K562 (cell line): ENCODE measurements around the gene FANCF. TPM values are rescaled to one million over a fixed set of nuclear protein-coding genes. Genes with fewer than 3 reads are reported as not detected.

Experiments used
- ATAC-seq: fragments of 200-7000 bp; cut with Tn5 transposase; 3 replicates; pipeline ENCODE4 v1.9.1; 2020; ENCODE audit warnings: moderate library complexity
- BruUV-seq: library from RNA; stranded (reverse); fragments of 400-500 nt; replicated peaks from 2 replicates; lab custom pipeline; 2021; lab: Mats Ljungman, UMichigan
- CTCF ChIA-PET: fragments of 300-600 bp; formaldehyde crosslinking; extraction: SDS; loops from one replicate; lab custom pipeline; 2021; ENCODE audit warnings: low intra/inter-chr PET ratio; lab: Yijun Ruan, JAX
- POLR2A ChIA-PET: fragments of 300-600, 350-650 bp; sonication (Branson Sonifier 250); formaldehyde crosslinking; extraction: SDS; loops from one replicate; lab custom pipeline; 2021; ENCODE audit warnings: antibody characterized with exemption, inconsistent platforms; lab: Yijun Ruan, JAX
- DNase-seq, 4 experiments: peaks; one replicate each; pipeline versions ENCODE4 v3.0.0 to v3.0.0-alpha.2; 2011 to 2018; ENCODE audit warnings: low spot score in 3 of 4, mixed read lengths in 3 of 4; ENCODE audit errors: extremely low read depth in 1 of 4
- FAIRE-seq: peaks from 2 replicates; lab custom pipeline; 2011; peaks lifted over from hg19 to GRCh38; lab: Jason Lieb, UNC
- H2AFZ ChIP-seq: 2 replicates; pipeline ENCODE4 v1.6.0; 2011; ENCODE audit warnings: low read depth, low read length, control low read depth, inconsistent platforms
- H3K27ac ChIP-seq: fragments of 200-600 bp; 3 replicates; pipeline ENCODE4 v1.8.0; 2011; ENCODE audit warnings: low read depth, mild to moderate bottlenecking, control low read depth, inconsistent platforms, low read length, moderate library complexity, mixed read lengths; ENCODE audit errors: extremely low read depth
- H3K27me3 ChIP-seq, 2 experiments: fragments of 300-600 bp in 1 of 2; 2 replicates in 1 of 2; 3 replicates in 1 of 2; pipeline versions ENCODE4 v1.6.0 to v1.8.0; 2011; ENCODE audit warnings: inconsistent platforms in 2 of 2, low read length in 2 of 2, mild to moderate bottlenecking in 1 of 2, mixed read lengths in 1 of 2, moderate library complexity in 1 of 2; ENCODE audit not compliant: control insufficient read depth in 2 of 2, insufficient read depth in 2 of 2
- H3K36me3 ChIP-seq: fragments of 300-600 bp; 3 replicates; pipeline ENCODE4 v1.8.0; 2011; ENCODE audit warnings: mild to moderate bottlenecking, low read length, inconsistent platforms; ENCODE audit not compliant: control insufficient read depth, insufficient read depth
- H3K4me1 ChIP-seq, 2 experiments: fragments of 200-600 bp in 1 of 2; replicated peaks in 1 of 2; 2 replicates in 1 of 2; 3 replicates in 1 of 2; pipeline versions ENCODE4 v1.5.1 to v1.8.0; 2011; ENCODE audit warnings: inconsistent platforms in 2 of 2, low read length in 2 of 2, mild to moderate bottlenecking in 1 of 2, mixed read lengths in 1 of 2, moderate library complexity in 1 of 2; ENCODE audit not compliant: control insufficient read depth in 2 of 2, insufficient read depth in 2 of 2
- H3K4me2 ChIP-seq: 2 replicates; pipeline ENCODE4 v1.6.1; 2011; ENCODE audit warnings: low read length, control low read depth, inconsistent platforms, mixed read lengths; ENCODE audit not compliant: insufficient read depth
- H3K4me3 ChIP-seq: fragments of 200-600 bp; sonication (generic), shearing (Covaris generic); 2 replicates; pipeline ENCODE4 v1.5.1; 2016; ENCODE audit warnings: control low read depth, inconsistent platforms
- H3K79me2 ChIP-seq: fragments of 200-600 bp; 3 replicates; pipeline ENCODE4 v1.8.0; 2011; ENCODE audit warnings: low read length, inconsistent platforms; ENCODE audit not compliant: control insufficient read depth, insufficient read depth
- H3K9ac ChIP-seq, 2 experiments: 2 replicates each; pipeline versions ENCODE4 v1.6.0 to v1.6.1; 2011; ENCODE audit warnings: low read depth in 2 of 2, low read length in 2 of 2, control low read depth in 1 of 2, inconsistent platforms in 1 of 2, mild to moderate bottlenecking in 1 of 2, mixed read lengths in 1 of 2; ENCODE audit not compliant: insufficient read depth in 1 of 2
- H3K9me1 ChIP-seq: one replicate; pipeline ENCODE4 v1.6.0; 2011; ENCODE audit warnings: inconsistent platforms, mild to moderate bottlenecking, low read length, moderate library complexity; ENCODE audit not compliant: control insufficient read depth, insufficient read depth
- H3K9me3 ChIP-seq: replicated peaks from 2 replicates; pipeline ENCODE4 v1.5.1; 2011; ENCODE audit warnings: low read depth, low read length, inconsistent platforms; ENCODE audit not compliant: control insufficient read depth, insufficient read depth
- H4K20me1 ChIP-seq: replicated peaks from 2 replicates; pipeline ENCODE4 v1.6.1; 2011; ENCODE audit warnings: low read length, inconsistent platforms, mixed read lengths; ENCODE audit not compliant: control insufficient read depth, insufficient read depth
- ASH1L ChIP-seq: fragments of 450-650 bp; IDR thresholded peaks from 2 replicates; pipeline ENCODE4 v1.6.1; 2018; ENCODE audit warnings: borderline replicate concordance, mild to moderate bottlenecking, low read depth; ENCODE audit not compliant: partially characterized antibody
- EHMT2 ChIP-seq: fragments of 450-650 bp; IDR thresholded peaks from 2 replicates; pipeline ENCODE4 v1.6.1; 2018; ENCODE audit warnings: antibody characterized with exemption
- EP300 ChIP-seq: IDR thresholded peaks from 2 replicates; pipeline ENCODE4 v1.6.1; 2012; ENCODE audit warnings: low read length, improper control_type of control experiment
- GATAD2A ChIP-seq: fragments of 450-650 bp; IDR thresholded peaks from 2 replicates; pipeline ENCODE4 v1.6.1; 2017
- HDAC3 ChIP-seq: fragments of 450-650 bp; IDR thresholded peaks from 2 replicates; pipeline ENCODE4 v1.6.1; 2018; ENCODE audit warnings: borderline replicate concordance, mild to moderate bottlenecking, moderate library complexity; ENCODE audit not compliant: partially characterized antibody
- JUND ChIP-seq, 2 experiments: IDR thresholded peaks; 2 replicates in 1 of 2; 3 replicates in 1 of 2; pipeline ENCODE4 v1.6.1; 2011; ENCODE audit warnings: borderline replicate concordance in 2 of 2, low read depth in 2 of 2, low read length in 2 of 2, improper control_type of control experiment in 1 of 2, missing biosample characterization in 1 of 2, missing genetic modification characterization in 1 of 2, missing genetic modification reagents in 1 of 2
- MCM3 ChIP-seq: fragments of 450-650 bp; IDR thresholded peaks from 2 replicates; pipeline ENCODE4 v1.6.1; 2016
- NFATC3 ChIP-seq: fragments of 450-650 bp; IDR thresholded peaks from 2 replicates; pipeline ENCODE4 v1.6.1; 2017; ENCODE audit warnings: mild to moderate bottlenecking
- SAFB ChIP-seq: fragments of 200-400 bp; formaldehyde crosslinking; IDR thresholded peaks from 2 replicates; pipeline ENCODE4 v1.6.1; 2017; ENCODE audit warnings: low read depth, low read length, borderline replicate concordance
- ZNF197 ChIP-seq: fragments of 200-800 bp; sonication (Bioruptor generic); IDR thresholded peaks from 2 replicates; pipeline ENCODE4 v1.6.1; 2016; ENCODE audit warnings: low read depth, missing genetic modification characterization, missing compliant biosample characterization
- ZNF24 ChIP-seq: fragments of 450-650 bp; IDR thresholded peaks from 2 replicates; pipeline ENCODE4 v1.6.1; 2016
- ZNF263 ChIP-seq: sonication (generic); formaldehyde crosslinking; IDR thresholded peaks from 2 replicates; pipeline ENCODE4 v1.8.0; 2022; ENCODE audit warnings: mild to moderate bottlenecking, missing genetic modification reagents, borderline replicate concordance
- ZNF699 ChIP-seq: fragments of 250-450 bp; sonication (Bioruptor Pico); IDR thresholded peaks from 2 replicates; pipeline ENCODE4 v1.8.0; 2021; ENCODE audit warnings: mild to moderate bottlenecking, moderate library complexity; ENCODE audit not compliant: insufficient replicate concordance
- WGBS: fragments of 100-300 bp; shearing (Covaris generic); methylation state at CpG from one replicate; pipeline ENCODE4 v1.1.6; 2016; ENCODE audit warnings: low coverage, mixed read lengths; ENCODE audit not compliant: insufficient coverage; ENCODE audit errors: missing lambda C conversion rate; 5-methylcytosine and 5-hydroxymethylcytosine counted together
- in situ Hi-C: fragments of 300-500 bp; cut with MboI; formaldehyde crosslinking; loops from 4 replicates; pipeline ENCODE4 v1.15.0; 2018; ENCODE audit warnings: inconsistent platforms, mixed read lengths
- intact Hi-C: fragments of 100-400 bp; cut with micrococcal nuclease; formaldehyde crosslinking; loops from 2 replicates; pipeline ENCODE4 v1.14.2; 2022
- polyA plus RNA-seq, 8 experiments: library from polyadenylated mRNA; depleted of rRNA in 4 of 8; stranded (reverse) in 5 of 8; unstranded in 3 of 8; fragments of >200 nt; fragmentation: Nextera tagmentation in 2 of 8; fragmentation: Illumina TruSeq in 1 of 8; extraction: Ambion mirVana in 2 of 8; extraction: Trizol in 1 of 8; gene quantifications; 2 replicates each; pipeline versions ENCODE4 v1.2.1 to v1.2.3, GENCODE V29; 2011 to 2014; ENCODE audit warnings: inconsistent platforms in 1 of 8, missing spikeins in 1 of 8
- total RNA-seq, 7 experiments: library from RNA; depleted of rRNA in 6 of 7; stranded (reverse); fragments of >200 nt in 6 of 7; fragmentation: Illumina TruSeq in 2 of 7; extraction: Trizol in 2 of 7; gene quantifications; 2 replicates each; pipeline versions ENCODE4 v1.2.1 to v1.2.3, GENCODE V29; 2011 to 2021; ENCODE audit warnings: low replicate concordance in 1 of 7
- TF ChIP-seq, protein P1 (sequence below): IDR thresholded peaks from 3 replicates; pipeline ENCODE4 v1.6.1; 2011; ENCODE audit warnings: borderline replicate concordance, mild to moderate bottlenecking; ENCODE audit not compliant: insufficient read length, insufficient read depth
- TF ChIP-seq, protein P2 (sequence below): sonication (generic); formaldehyde crosslinking; IDR thresholded peaks from 2 replicates; pipeline ENCODE4 v1.8.1; 2023; ENCODE audit warnings: mild to moderate bottlenecking, missing genetic modification reagents, moderate library complexity
- TF ChIP-seq, protein P3 (sequence below): fragments of 250-450 bp; sonication (Bioruptor Pico); IDR thresholded peaks from 2 replicates; pipeline ENCODE4 v1.8.0; 2022; ENCODE audit warnings: moderate library complexity, mild to moderate bottlenecking, inconsistent platforms

Gene FANCF
- total and polyA plus RNA-seq, 9 of the 15 experiments (the other 6 are each of a cell fraction or from before 2014, with no cell fraction given) = 0.99 to 10.3 (median 7.5) TPM

DNA sequence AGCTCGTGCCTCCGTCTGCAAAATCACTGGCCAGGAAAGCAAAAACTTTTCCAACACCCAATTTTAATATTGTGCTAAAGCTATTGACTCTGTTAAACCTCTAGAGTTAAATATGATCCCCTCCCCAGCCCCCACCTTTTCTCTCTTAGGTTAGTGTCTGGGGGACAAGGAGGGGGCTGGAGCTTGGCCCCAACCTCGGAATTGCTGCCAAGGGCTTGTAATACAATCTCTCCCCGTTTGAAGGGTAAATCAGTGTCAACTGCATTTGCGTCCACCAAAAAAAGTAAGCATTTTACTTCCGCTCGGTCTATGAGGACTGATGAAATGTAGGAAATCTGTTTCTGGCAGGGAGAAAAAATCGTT, 40.7 kb upstream of the FANCF start, which contains the start of gene GAS2:
Gene GAS2, plus strand, starts transcription at position 287 of the 363 bp plus-strand sequence. CDS start 8,259 bp downstream, outside the sequence.
- Histone ChIP-seq H3K4me2 (no peak within 1 kb of the TSS), H3K36me3 (no peaks in the 10 kb centered on the region), H3K9me1 (no peaks in the 10 kb centered on the region), H3K9ac (no peak within 1 kb of the TSS), H2AFZ (no peak within 1 kb of the TSS), H4K20me1 (no peaks in the 10 kb centered on the region; the same call in 1 of the 2 replicates), H3K27ac (no peak within 1 kb of the TSS), H3K4me3 (no peak within 1 kb of the TSS), H3K27me3 (peaks cover 0 to 8% of the 10 kb centered on the region in 2 experiments; a peak in 2 of 5 replicates), H3K4me1 (peaks cover 0 to 5% of the 10 kb centered on the region in 2 experiments; a peak in 2 of 5 replicates), H3K79me2 (no peaks in the 10 kb centered on the region), H3K9me3 (no peaks in the 10 kb centered on the region)
- CTCF ChIA-PET = no interaction called here
- POLR2A ChIA-PET = interaction anchor here (0.6 to 0.9 kb wide), 2 partner anchors 10 to 20 kb away, joined by 4 read pairs; no protein-coding TSS in a partner anchor
- DNase-seq (no peak), FAIRE-seq (no peak), ATAC-seq (no peak)
- 2% methylated on average over 8 of the region's 8 CpGs for WGBS
- TF ChIP-seq, protein P1, sequence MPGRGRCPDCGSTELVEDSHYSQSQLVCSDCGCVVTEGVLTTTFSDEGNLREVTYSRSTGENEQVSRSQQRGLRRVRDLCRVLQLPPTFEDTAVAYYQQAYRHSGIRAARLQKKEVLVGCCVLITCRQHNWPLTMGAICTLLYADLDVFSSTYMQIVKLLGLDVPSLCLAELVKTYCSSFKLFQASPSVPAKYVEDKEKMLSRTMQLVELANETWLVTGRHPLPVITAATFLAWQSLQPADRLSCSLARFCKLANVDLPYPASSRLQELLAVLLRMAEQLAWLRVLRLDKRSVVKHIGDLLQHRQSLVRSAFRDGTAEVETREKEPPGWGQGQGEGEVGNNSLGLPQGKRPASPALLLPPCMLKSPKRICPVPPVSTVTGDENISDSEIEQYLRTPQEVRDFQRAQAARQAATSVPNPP = no peak
- TF ChIP-seq NFATC3 (no peak), ZNF197 (CRISPR knock-in tag) (no peak), ZNF24 (no peak), MCM3 (no peak), ZNF699 (CRISPR knock-in tag) (no peak), GATAD2A (no peak), EHMT2 (no peak), HDAC3 (no peak), ASH1L (no peak), EP300 (no peak), ZNF263 (no peak), SAFB (no peak), JUND (IDR thresholded peaks at IDR 0.05; ENCODE audit: borderline replicate concordance, low read depth, low read length) (no peak), JUND (tag; IDR thresholded peaks at IDR 0.05; ENCODE audit: borderline replicate concordance, low read depth, low read length) (no peak)
- TF ChIP-seq, protein P2, sequence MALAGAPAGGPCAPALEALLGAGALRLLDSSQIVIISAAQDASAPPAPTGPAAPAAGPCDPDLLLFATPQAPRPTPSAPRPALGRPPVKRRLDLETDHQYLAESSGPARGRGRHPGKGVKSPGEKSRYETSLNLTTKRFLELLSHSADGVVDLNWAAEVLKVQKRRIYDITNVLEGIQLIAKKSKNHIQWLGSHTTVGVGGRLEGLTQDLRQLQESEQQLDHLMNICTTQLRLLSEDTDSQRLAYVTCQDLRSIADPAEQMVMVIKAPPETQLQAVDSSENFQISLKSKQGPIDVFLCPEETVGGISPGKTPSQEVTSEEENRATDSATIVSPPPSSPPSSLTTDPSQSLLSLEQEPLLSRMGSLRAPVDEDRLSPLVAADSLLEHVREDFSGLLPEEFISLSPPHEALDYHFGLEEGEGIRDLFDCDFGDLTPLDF = no peak
- TF ChIP-seq, protein P3, sequence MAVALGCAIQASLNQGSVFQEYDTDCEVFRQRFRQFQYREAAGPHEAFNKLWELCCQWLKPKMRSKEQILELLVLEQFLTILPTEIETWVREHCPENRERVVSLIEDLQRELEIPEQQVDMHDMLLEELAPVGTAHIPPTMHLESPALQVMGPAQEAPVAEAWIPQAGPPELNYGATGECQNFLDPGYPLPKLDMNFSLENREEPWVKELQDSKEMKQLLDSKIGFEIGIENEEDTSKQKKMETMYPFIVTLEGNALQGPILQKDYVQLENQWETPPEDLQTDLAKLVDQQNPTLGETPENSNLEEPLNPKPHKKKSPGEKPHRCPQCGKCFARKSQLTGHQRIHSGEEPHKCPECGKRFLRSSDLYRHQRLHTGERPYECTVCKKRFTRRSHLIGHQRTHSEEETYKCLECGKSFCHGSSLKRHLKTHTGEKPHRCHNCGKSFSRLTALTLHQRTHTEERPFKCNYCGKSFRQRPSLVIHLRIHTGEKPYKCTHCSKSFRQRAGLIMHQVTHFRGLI (CRISPR knock-in tag) = no peak
- intact Hi-C loops (no loop called here), in situ Hi-C loops (no loop called here)
- no TSS peak for BruUV-seq
